ENCODE data around the gene CTXND1. TPM values are rescaled to one million over a fixed set of nuclear protein-coding genes. Genes with fewer than 3 reads are reported as not detected.

CTXND1 gene
- total and polyA plus RNA-seq, 2 of the 13 experiments (the other 11 are each of a cell fraction or from before 2014, with no cell fraction given) = 1.2 to 2.1 TPM

DNA sequence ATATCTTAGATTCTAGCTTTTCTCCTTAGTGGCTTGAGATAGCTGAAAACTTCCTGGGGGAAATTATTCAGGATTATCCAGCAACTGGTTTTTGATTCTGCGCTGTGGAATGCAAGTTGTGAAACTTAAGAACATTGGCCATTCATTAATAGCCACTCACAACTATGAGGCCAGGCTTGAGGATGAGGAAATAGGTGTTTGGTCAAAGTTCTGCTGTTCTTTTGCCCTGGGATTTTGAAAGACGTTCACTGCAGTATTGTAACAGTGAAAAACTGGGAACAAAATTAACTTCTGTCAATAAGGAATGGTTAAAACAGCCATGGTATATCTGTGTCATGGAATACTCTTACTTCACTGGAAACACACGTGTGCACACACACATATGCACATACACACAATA, 44.1 kb downstream of the CTXND1 start (continued):
- no peak for TF ChIP-seq SOX13 (IDR thresholded peaks at IDR 0.05)
- TF ChIP-seq SOX13 (CRISPR knock-in tag; conservative IDR thresholded peaks at IDR 0.05 in 1 of 2, IDR thresholded peaks at IDR 0.05 in 1 of 2) = peak in 1 of 2 experiments; percentile 60; a peak in 2 of 4 replicates
- peak; percentile 52; the same call in 1 of the 2 replicates for TF ChIP-seq DPF2 (CRISPR knock-in tag; IDR thresholded peaks at IDR 0.05; ENCODE audit: borderline replicate concordance, low read depth)
- 0 out of 2 replicates have a peak, but pooled peaks have one; percentile 15 for TF ChIP-seq SIX1 (CRISPR knock-in tag; IDR thresholded peaks at IDR 0.05; ENCODE audit: borderline replicate concordance)
- peak; percentile 55; the same call in 1 of the 2 replicates for TF ChIP-seq HDAC2 (CRISPR knock-in tag; IDR thresholded peaks at IDR 0.05)
- peak; percentile 38 for TF ChIP-seq NR2F6 (IDR thresholded peaks at IDR 0.05)
- TF ChIP-seq NR2F6 (CRISPR knock-in tag; IDR thresholded peaks at IDR 0.05) = no peak
- no peak for TF ChIP-seq ZNF34 (CRISPR knock-in tag; IDR thresholded peaks at IDR 0.05; ENCODE audit: borderline replicate concordance)
- no peak for TF ChIP-seq SRF (IDR thresholded peaks at IDR 0.05; ENCODE audit: low read depth, low read length)
- TF ChIP-seq ZKSCAN8 (CRISPR knock-in tag; IDR thresholded peaks at IDR 0.05; ENCODE audit: borderline replicate concordance) = no peak
- no peak for TF ChIP-seq TARDBP (CRISPR knock-in tag; IDR thresholded peaks at IDR 0.05)
- no peak for TF ChIP-seq ZNF878 (CRISPR knock-in tag; IDR thresholded peaks at IDR 0.05)
- TF ChIP-seq, protein P1, sequence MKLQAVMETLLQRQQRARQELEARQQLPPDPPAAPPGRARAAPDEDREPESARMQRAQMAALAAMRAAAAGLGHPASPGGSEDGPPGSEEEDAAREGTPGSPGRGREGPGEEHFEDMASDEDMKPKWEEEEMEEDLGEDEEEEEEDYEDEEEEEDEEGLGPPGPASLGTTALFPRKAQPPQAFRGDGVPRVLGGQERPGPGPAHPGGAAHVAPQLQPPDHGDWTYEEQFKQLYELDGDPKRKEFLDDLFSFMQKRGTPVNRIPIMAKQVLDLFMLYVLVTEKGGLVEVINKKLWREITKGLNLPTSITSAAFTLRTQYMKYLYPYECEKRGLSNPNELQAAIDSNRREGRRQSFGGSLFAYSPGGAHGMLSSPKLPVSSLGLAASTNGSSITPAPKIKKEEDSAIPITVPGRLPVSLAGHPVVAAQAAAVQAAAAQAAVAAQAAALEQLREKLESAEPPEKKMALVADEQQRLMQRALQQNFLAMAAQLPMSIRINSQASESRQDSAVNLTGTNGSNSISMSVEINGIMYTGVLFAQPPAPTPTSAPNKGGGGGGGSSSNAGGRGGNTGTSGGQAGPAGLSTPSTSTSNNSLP (IDR thresholded peaks at IDR 0.05; ENCODE audit: low read depth, low read length) = peak; percentile 89
- peak; percentile 28; the same call in 1 of the 2 replicates for TF ChIP-seq NR2C2 (CRISPR knock-in tag; IDR thresholded peaks at IDR 0.05; ENCODE audit: borderline replicate concordance)
- no peak for TF ChIP-seq ZNF703 (CRISPR knock-in tag; IDR thresholded peaks at IDR 0.05; ENCODE audit: borderline replicate concordance)
- TF ChIP-seq ZNF205 (CRISPR knock-in tag; IDR thresholded peaks at IDR 0.05) = no peak
- 0 out of 2 replicates have a peak, but pooled peaks have one; percentile 28 for TF ChIP-seq TBX2 (CRISPR knock-in tag; IDR thresholded peaks at IDR 0.05; ENCODE audit: borderline replicate concordance)
- peak; percentile 29; the same call in 1 of the 2 replicates for TF ChIP-seq FOSL2 (CRISPR knock-in tag; IDR thresholded peaks at IDR 0.05)
- TF ChIP-seq, protein P2, sequence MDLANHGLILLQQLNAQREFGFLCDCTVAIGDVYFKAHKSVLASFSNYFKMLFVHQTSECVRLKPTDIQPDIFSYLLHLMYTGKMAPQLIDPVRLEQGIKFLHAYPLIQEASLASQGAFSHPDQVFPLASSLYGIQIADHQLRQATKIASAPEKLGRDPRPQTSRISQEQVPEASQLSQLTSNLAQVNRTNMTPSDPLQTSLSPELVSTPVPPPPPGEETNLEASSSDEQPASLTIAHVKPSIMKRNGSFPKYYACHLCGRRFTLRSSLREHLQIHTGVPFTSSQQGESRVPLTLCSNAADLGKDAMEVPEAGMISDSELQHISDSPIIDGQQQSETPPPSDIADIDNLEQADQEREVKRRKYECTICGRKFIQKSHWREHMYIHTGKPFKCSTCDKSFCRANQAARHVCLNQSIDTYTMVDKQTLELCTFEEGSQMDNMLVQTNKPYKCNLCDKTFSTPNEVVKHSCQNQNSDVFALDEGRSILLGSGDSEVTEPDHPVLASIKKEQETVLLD (CRISPR knock-in tag; IDR thresholded peaks at IDR 0.05; ENCODE audit: low read depth) = no peak
- no peak for TF ChIP-seq CCDC6 (CRISPR knock-in tag; IDR thresholded peaks at IDR 0.05)
- TF ChIP-seq ZNF235 (CRISPR knock-in tag; IDR thresholded peaks at IDR 0.05; ENCODE audit: borderline replicate concordance) = no peak
- no peak for TF ChIP-seq ZNF282 (IDR thresholded peaks at IDR 0.05; ENCODE audit: partially characterized antibody)
- TF ChIP-seq, protein P3, sequence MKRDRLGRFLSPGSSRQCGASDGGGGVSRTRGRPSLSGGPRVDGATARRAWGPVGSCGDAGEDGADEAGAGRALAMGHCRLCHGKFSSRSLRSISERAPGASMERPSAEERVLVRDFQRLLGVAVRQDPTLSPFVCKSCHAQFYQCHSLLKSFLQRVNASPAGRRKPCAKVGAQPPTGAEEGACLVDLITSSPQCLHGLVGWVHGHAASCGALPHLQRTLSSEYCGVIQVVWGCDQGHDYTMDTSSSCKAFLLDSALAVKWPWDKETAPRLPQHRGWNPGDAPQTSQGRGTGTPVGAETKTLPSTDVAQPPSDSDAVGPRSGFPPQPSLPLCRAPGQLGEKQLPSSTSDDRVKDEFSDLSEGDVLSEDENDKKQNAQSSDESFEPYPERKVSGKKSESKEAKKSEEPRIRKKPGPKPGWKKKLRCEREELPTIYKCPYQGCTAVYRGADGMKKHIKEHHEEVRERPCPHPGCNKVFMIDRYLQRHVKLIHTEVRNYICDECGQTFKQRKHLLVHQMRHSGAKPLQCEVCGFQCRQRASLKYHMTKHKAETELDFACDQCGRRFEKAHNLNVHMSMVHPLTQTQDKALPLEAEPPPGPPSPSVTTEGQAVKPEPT (CRISPR knock-in tag; IDR thresholded peaks at IDR 0.05; ENCODE audit: low read depth) = no peak
- TF ChIP-seq MIXL1 (CRISPR knock-in tag; IDR thresholded peaks at IDR 0.05) = 0 out of 2 replicates have a peak, but pooled peaks have one; percentile 27
- 0 out of 2 replicates have a peak, but pooled peaks have one; percentile 22 for TF ChIP-seq SOX5 (CRISPR knock-in tag; IDR thresholded peaks at IDR 0.05; ENCODE audit: borderline replicate concordance)
- peak; percentile 46; the same call in 1 of the 2 replicates for TF ChIP-seq SSRP1 (CRISPR knock-in tag; IDR thresholded peaks at IDR 0.05)
- TF ChIP-seq FOXP1 (IDR thresholded peaks at IDR 0.05) = no peak
- TF ChIP-seq FOXP1 (CRISPR knock-in tag; IDR thresholded peaks at IDR 0.05) = peak; percentile 37; the same call in 1 of the 2 replicates
- peak; percentile 43; the same call in 1 of the 2 replicates for TF ChIP-seq CREM (IDR thresholded peaks at IDR 0.05)
- no peak for TF ChIP-seq CREM (CRISPR knock-in tag; IDR thresholded peaks at IDR 0.05)
- TF ChIP-seq ZNF468 (CRISPR knock-in tag; IDR thresholded peaks at IDR 0.05) = no peak

All from HepG2 (cell line).